Measurements from ENCODE around the gene HSD17B12.

The HSD17B12 gene

GRCh38 chr11:43687120-43687791 is 6.7 kb downstream of the HSD17B12 start:
- DNase-seq (ENCODE audit: low spot score), result no peak
- in situ Hi-C loops (cut with MboI; ENCODE audit: low pct_unique_long_range_greater_than_20kb, low sequenced_read_pairs, unreplicated experiment), result no loop called here
- no peak for TF ChIP-seq CTCF (IDR thresholded peaks at IDR 0.05; ENCODE audit: extremely low read depth, insufficient read depth, missing control alignments)

GRCh38 chr11:43688394-43688793 is 7.9 kb downstream of the HSD17B12 start:
- DNase-seq (ENCODE audit: low spot score), result no peak
- in situ Hi-C loops (cut with MboI; ENCODE audit: low pct_unique_long_range_greater_than_20kb, low sequenced_read_pairs, unreplicated experiment), result no loop called here
- TF ChIP-seq CTCF (IDR thresholded peaks at IDR 0.05; ENCODE audit: extremely low read depth, insufficient read depth, missing control alignments), result no peak

- DNase-seq (ENCODE audit: low spot score), result no peak
- no peak for TF ChIP-seq CTCF (IDR thresholded peaks at IDR 0.05; ENCODE audit: extremely low read depth, insufficient read depth, missing control alignments)
- in situ Hi-C loops (cut with MboI; ENCODE audit: low pct_unique_long_range_greater_than_20kb, low sequenced_read_pairs, unreplicated experiment), result no loop called here
Observed at GRCh38 chr11:43689167-43689566, 8.6 kb downstream of the HSD17B12 start.

- no peak for TF ChIP-seq CTCF (IDR thresholded peaks at IDR 0.05; ENCODE audit: extremely low read depth, insufficient read depth, missing control alignments)
- no peak for DNase-seq (ENCODE audit: low spot score)
- in situ Hi-C loops (cut with MboI; ENCODE audit: low pct_unique_long_range_greater_than_20kb, low sequenced_read_pairs, unreplicated experiment), result no loop called here
Observed at GRCh38 chr11:43690929-43691725, 10.6 kb downstream of the HSD17B12 start.

GRCh38 chr11:43691806-43692205 is 11.3 kb downstream of the HSD17B12 start:
- no peak for DNase-seq (ENCODE audit: low spot score)
- in situ Hi-C loops (cut with MboI; ENCODE audit: low pct_unique_long_range_greater_than_20kb, low sequenced_read_pairs, unreplicated experiment), result no loop called here

GRCh38 chr11:43693069-43693468 is 12.5 kb downstream of the HSD17B12 start:
- TF ChIP-seq CTCF (IDR thresholded peaks at IDR 0.05; ENCODE audit: extremely low read depth, insufficient read depth, missing control alignments), result no peak
- no peak for DNase-seq (ENCODE audit: low spot score)
- in situ Hi-C loops (cut with MboI; ENCODE audit: low pct_unique_long_range_greater_than_20kb, low sequenced_read_pairs, unreplicated experiment), result no loop called here

More at GRCh38 chr11:43691806-43692205, 11.3 kb downstream of the HSD17B12 start:
- no peak for TF ChIP-seq CTCF (IDR thresholded peaks at IDR 0.05; ENCODE audit: extremely low read depth, insufficient read depth, missing control alignments)
